Neuronal stem cell (in vitro differentiated cells): Measurements from ENCODE around the gene RASGRF1.

Experiments
- DNase-seq: peaks from one replicate; pipeline ENCODE4 v3.0.0-alpha.2; 2013; ENCODE audit warnings: low spot score
- H2AFZ ChIP-seq: one replicate; pipeline ENCODE4 v1.6.1; 2013; ENCODE audit warnings: mild to moderate bottlenecking, low read length, inconsistent platforms
- H2AK5ac ChIP-seq: 2 replicates; pipeline ENCODE4 v1.6.1; 2013; ENCODE audit warnings: low read depth, mild to moderate bottlenecking, inconsistent platforms, low read length, moderate library complexity, mixed read lengths
- H2BK120ac ChIP-seq: 2 replicates; pipeline ENCODE4 v1.6.1; 2013; ENCODE audit warnings: low read depth, mild to moderate bottlenecking, inconsistent platforms, low read length, moderate library complexity, mixed read lengths
- H2BK12ac ChIP-seq: one replicate; pipeline ENCODE4 v1.6.1; 2013; ENCODE audit warnings: low read length, inconsistent platforms
- H2BK15ac ChIP-seq: 2 replicates; pipeline ENCODE4 v1.6.1; 2013; ENCODE audit warnings: mild to moderate bottlenecking, low read length, inconsistent platforms, mixed read lengths
- H2BK5ac ChIP-seq: one replicate; pipeline ENCODE4 v1.6.1; 2013; ENCODE audit warnings: inconsistent platforms, mild to moderate bottlenecking, low read length, moderate library complexity
- H3K14ac ChIP-seq: one replicate; pipeline ENCODE4 v1.6.1; 2013; ENCODE audit warnings: low read length, inconsistent platforms
- H3K18ac ChIP-seq: 2 replicates; pipeline ENCODE4 v1.6.1; 2013; ENCODE audit warnings: low read length, inconsistent platforms
- H3K23ac ChIP-seq: 2 replicates; pipeline ENCODE4 v1.6.1; 2013; ENCODE audit warnings: low read depth, mild to moderate bottlenecking, mixed read lengths, low read length, inconsistent platforms; ENCODE audit not compliant: poor library complexity
- H3K27ac ChIP-seq: replicated peaks from 3 replicates; pipeline ENCODE4 v1.5.1; 2013; ENCODE audit warnings: low read length, inconsistent platforms
- H3K27me3 ChIP-seq, 3 experiments: 2 replicates each; pipeline ENCODE4 v1.6.1; 2013; ENCODE audit warnings: low read length in 3 of 3, mild to moderate bottlenecking in 2 of 3, inconsistent platforms in 1 of 3, low read depth in 1 of 3, mixed read lengths in 1 of 3, moderate library complexity in 1 of 3; ENCODE audit not compliant: control insufficient read depth in 3 of 3, insufficient read depth in 3 of 3
- H3K36me3 ChIP-seq, 2 donors: replicated peaks in 1 of 2; 2 replicates each; pipeline ENCODE4 v1.6.1; 2013; ENCODE audit warnings: low read length in 2 of 2; ENCODE audit not compliant: control insufficient read depth in 2 of 2, insufficient read depth in 2 of 2
- H3K4ac ChIP-seq: 2 replicates; pipeline ENCODE4 v1.6.1; 2013; ENCODE audit warnings: inconsistent platforms, mild to moderate bottlenecking, low read length, moderate library complexity
- H3K4me1 ChIP-seq, 2 donors: 1 replicate in 1 of 2; 2 replicates in 1 of 2; pipeline ENCODE4 v1.6.1; 2013; ENCODE audit warnings: low read length in 2 of 2, low read depth in 1 of 2; ENCODE audit not compliant: control insufficient read depth in 2 of 2, insufficient read depth in 1 of 2
- H3K4me2 ChIP-seq: one replicate; pipeline ENCODE4 v1.6.1; 2013; ENCODE audit warnings: mild to moderate bottlenecking, low read length, inconsistent platforms; ENCODE audit not compliant: insufficient read depth, poor library complexity, severe bottlenecking
- H3K4me3 ChIP-seq, 2 donors: 2 replicates each; pipeline ENCODE4 v1.5.1; 2013; ENCODE audit warnings: low read length in 2 of 2, mild to moderate bottlenecking in 2 of 2, inconsistent platforms in 1 of 2, moderate library complexity in 1 of 2
- H3K79me1 ChIP-seq: one replicate; pipeline ENCODE4 v1.6.1; 2013; ENCODE audit warnings: low read depth, mild to moderate bottlenecking, inconsistent platforms, low read length, moderate library complexity
- H3K9ac ChIP-seq: one replicate; pipeline ENCODE4 v1.6.1; 2013; ENCODE audit warnings: mild to moderate bottlenecking, low read depth, low read length, inconsistent platforms; ENCODE audit not compliant: poor library complexity
- H3K9me3 ChIP-seq, 2 donors: replicated peaks in 1 of 2; 2 replicates each; pipeline versions ENCODE3 to v1.6.1; 2013; ENCODE audit warnings: low read length in 2 of 2, mild to moderate bottlenecking in 2 of 2, inconsistent platforms in 1 of 2, low read depth in 1 of 2, mixed read lengths in 1 of 2, moderate library complexity in 1 of 2; ENCODE audit not compliant: control insufficient read depth in 2 of 2, insufficient read depth in 1 of 2
- H4K8ac ChIP-seq: one replicate; pipeline ENCODE4 v1.6.1; 2013; ENCODE audit warnings: low read depth, mild to moderate bottlenecking, inconsistent platforms, low read length, moderate library complexity
- H4K91ac ChIP-seq: one replicate; pipeline ENCODE4 v1.6.1; 2013; ENCODE audit warnings: low read length, low read depth, mild to moderate bottlenecking, inconsistent platforms; ENCODE audit not compliant: poor library complexity
- WGBS, 2 donors: extraction: QIAGEN DNeasy Blood & Tissue Kit; methylation state at CpG; one replicate each; pipeline ENCODE4 v1.1.7; 2013; ENCODE audit warnings: missing lambda C conversion rate in 2 of 2, mixed read lengths in 1 of 2; ENCODE audit not compliant: insufficient read length in 2 of 2, insufficient replicate concordance in 1 of 2; ENCODE audit errors: extremely low coverage in 2 of 2; 5-methylcytosine and 5-hydroxymethylcytosine counted together

The RASGRF1 gene

GRCh38 chr15:78946493-78946892 is 144.1 kb downstream of the RASGRF1 start:
- Histone ChIP-seq H3K9ac (no peak overlapping the region), H3K4ac (no peak overlapping the region), H2AK5ac (no peak overlapping the region), H3K4me2 (no peak overlapping the region), H3K14ac (no peak overlapping the region), H3K4me1 (peaks cover 7% of the 10 kb centered on the region in 2 donors), H2BK5ac (no peak overlapping the region), H3K23ac (no peak overlapping the region), H4K8ac (no peak overlapping the region), H3K9me3 (no peaks in the 10 kb centered on the region), H3K18ac (no peak overlapping the region), H3K79me1 (no peaks in the 10 kb centered on the region), H3K36me3 (no peaks in the 10 kb centered on the region), H4K91ac (no peak overlapping the region), H2BK15ac (no peak overlapping the region), H2BK120ac (no peak overlapping the region), H3K27ac (no peak overlapping the region), H3K27me3 (peaks cover 2 to 61% (median 24%) of the 10 kb centered on the region in 3 experiments), H2AFZ (no peak overlapping the region), H3K4me3 (no peak overlapping the region), H2BK12ac (no peak overlapping the region)
- no CpG with 5 or more reads among the region's 5 CpGs for WGBS, 2 donors
- DNase-seq: no peak

DNA sequence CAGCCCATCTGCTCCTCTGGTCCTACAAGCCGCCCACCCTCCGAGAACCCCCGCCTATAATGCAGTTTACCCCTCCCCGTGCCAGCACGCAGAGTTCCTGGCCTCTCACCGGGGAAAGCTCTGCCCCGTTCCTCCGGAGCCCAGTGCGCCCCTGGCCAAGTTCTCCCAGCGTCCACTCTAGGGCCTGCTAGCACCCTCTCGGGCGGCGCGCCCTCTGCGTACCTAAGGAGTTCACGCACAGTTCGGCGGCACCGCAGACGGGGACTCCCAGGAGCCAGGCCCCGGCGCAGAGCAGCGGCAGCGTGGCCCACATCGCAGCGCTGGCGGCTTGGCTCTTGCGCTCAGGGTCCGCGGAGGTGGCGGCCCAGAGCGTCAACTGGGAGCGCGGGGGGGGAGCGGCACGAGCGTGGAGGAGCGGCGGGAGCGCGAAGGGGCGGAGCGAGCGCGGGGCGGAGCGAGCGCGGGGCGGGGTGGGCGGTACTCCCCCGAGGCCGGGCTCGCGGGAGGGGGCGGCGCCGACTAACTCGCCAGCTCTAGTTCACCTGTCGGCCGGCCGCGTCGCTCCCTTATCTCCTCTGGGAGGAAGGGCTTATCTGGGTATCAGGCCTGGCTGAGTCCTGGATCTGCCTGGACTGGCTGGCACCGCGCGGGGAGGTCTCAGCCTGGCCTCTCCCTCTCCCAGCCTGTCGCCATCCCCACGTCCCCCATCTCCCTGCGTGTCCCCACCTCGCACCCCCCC is 145.7 kb downstream of the RASGRF1 start, which contains the start of gene CTSH:
CTSH (minus strand) TSS at position 378 of the 739 bp plus-strand sequence; CDS start at position 313, 65 bp downstream.
- Histone ChIP-seq H3K27ac (no peak within 1 kb of the TSS), H3K9me3 (no peaks in the 10 kb centered on the region), H4K8ac (peak within 1 kb of the TSS; percentile 50), H2BK15ac (peak within 1 kb of the TSS; percentile 75), H2AK5ac (peak within 1 kb of the TSS; percentile 82), H3K79me1 (no peaks in the 10 kb centered on the region), H3K18ac (peak within 1 kb of the TSS; percentile 91), H3K14ac (peak within 1 kb of the TSS; percentile 98), H3K4me1 (peaks cover 7% of the 10 kb centered on the region in 2 donors), H2AFZ (peak within 1 kb of the TSS; percentile 91), H2BK5ac (peak within 1 kb of the TSS; percentile 39), H2BK12ac (peak within 1 kb of the TSS; percentile 58), H3K36me3 (no peaks in the 10 kb centered on the region), H3K23ac (peak within 1 kb of the TSS; percentile 89), H4K91ac (no peak within 1 kb of the TSS), H3K27me3 (peaks cover 2 to 57% (median 24%) of the 10 kb centered on the region in 3 experiments), H2BK120ac (no peak within 1 kb of the TSS), H3K4me2 (peak within 1 kb of the TSS; percentile 86), H3K4ac (no peak within 1 kb of the TSS), H3K4me3 (peak within 1 kb of the TSS; percentile 42 to 78), H3K9ac (peak within 1 kb of the TSS; percentile 84)
- no CpG with 5 or more reads among the region's 71 CpGs for WGBS, 2 donors
- DNase-seq: peak; percentile 67

- DNase-seq: no peak
- H3K27me3 ChIP-seq: peaks cover 2 to 53% (median 24%) of the 10 kb centered on the region in 3 experiments
- H3K9me3 ChIP-seq: no peaks in the 10 kb centered on the region
- H3K9ac ChIP-seq: no peak overlapping the region
- no peak overlapping the region for H3K4ac ChIP-seq
- H3K4me2 ChIP-seq: peak overlapping the region; percentile 86
- H2BK120ac ChIP-seq: no peak overlapping the region
- peak overlapping the region; percentile 91 for H2AFZ ChIP-seq
- peak overlapping the region; percentile 82 for H2AK5ac ChIP-seq
- H3K18ac ChIP-seq: peak overlapping the region; percentile 80
- no peaks in the 10 kb centered on the region for H3K36me3 ChIP-seq
- peak overlapping the region; percentile 63 for H3K14ac ChIP-seq
- no peak overlapping the region for H4K91ac ChIP-seq
- peaks cover 7% of the 10 kb centered on the region in 2 donors for H3K4me1 ChIP-seq
- H3K79me1 ChIP-seq: no peaks in the 10 kb centered on the region
- H2BK12ac ChIP-seq: peak overlapping the region; percentile 58
- H2BK5ac ChIP-seq: peak overlapping the region; percentile 39
- peak overlapping the region; percentile 89 for H3K23ac ChIP-seq
- peak overlapping the region; percentile 75 for H2BK15ac ChIP-seq
- H4K8ac ChIP-seq: no peak overlapping the region
- H3K4me3 ChIP-seq: peak overlapping the region; percentile 42 to 78
- no CpG with 5 or more reads among the region's 12 CpGs for WGBS, 2 donors
- H3K27ac ChIP-seq: no peak overlapping the region
Measured at GRCh38 chr15:78944202-78944625, 146.4 kb downstream of the RASGRF1 start.

DNA sequence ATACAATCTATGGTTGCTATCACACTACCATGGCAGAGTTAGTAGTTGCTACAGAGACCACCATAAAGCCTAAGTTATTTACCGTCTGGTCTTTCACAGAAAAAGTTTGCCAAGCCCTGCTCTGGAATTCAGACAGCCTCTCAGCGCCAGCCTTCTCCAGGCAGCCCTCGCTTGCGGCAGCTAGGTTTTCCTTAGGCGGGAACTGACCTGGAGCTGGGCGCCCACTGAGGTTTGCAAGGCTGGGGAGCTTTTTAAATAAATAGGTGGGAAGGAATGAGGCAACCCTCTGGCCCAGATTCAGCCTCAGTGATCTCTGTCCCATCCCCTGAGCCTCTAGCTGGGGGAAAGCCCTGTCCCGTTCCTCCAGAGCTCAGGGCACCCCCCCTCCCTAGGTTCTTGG is 146.9 kb downstream of the RASGRF1 start:
- Histone ChIP-seq H2BK12ac (no peak overlapping the region), H2BK5ac (peak overlapping the region; percentile 39), H3K23ac (no peak overlapping the region), H3K14ac (no peak overlapping the region), H2BK15ac (peak overlapping the region; percentile 75), H2AK5ac (no peak overlapping the region), H3K18ac (no peak overlapping the region), H4K8ac (no peak overlapping the region), H3K4ac (no peak overlapping the region), H3K36me3 (no peaks in the 10 kb centered on the region), H3K27ac (no peak overlapping the region), H3K4me3 (no peak overlapping the region), H3K27me3 (peaks cover 2 to 53% (median 24%) of the 10 kb centered on the region in 3 experiments), H3K4me2 (no peak overlapping the region), H4K91ac (no peak overlapping the region), H3K4me1 (peaks cover 7% of the 10 kb centered on the region in 2 donors), H2BK120ac (no peak overlapping the region), H2AFZ (no peak overlapping the region), H3K79me1 (no peaks in the 10 kb centered on the region), H3K9me3 (no peaks in the 10 kb centered on the region), H3K9ac (no peak overlapping the region)
- no CpG with 5 or more reads among the region's 7 CpGs for WGBS, 2 donors
- no peak for DNase-seq
